ENCODE results near the gene B2M. TPM values are rescaled to one million over a fixed set of nuclear protein-coding genes. Genes with fewer than 3 reads are reported as not detected.

B2M gene
- polyA plus RNA-seq, 1 donor (not counting 4 experiments of a cell fraction or from before 2014, with no cell fraction given), result 3,098 TPM

DNA sequence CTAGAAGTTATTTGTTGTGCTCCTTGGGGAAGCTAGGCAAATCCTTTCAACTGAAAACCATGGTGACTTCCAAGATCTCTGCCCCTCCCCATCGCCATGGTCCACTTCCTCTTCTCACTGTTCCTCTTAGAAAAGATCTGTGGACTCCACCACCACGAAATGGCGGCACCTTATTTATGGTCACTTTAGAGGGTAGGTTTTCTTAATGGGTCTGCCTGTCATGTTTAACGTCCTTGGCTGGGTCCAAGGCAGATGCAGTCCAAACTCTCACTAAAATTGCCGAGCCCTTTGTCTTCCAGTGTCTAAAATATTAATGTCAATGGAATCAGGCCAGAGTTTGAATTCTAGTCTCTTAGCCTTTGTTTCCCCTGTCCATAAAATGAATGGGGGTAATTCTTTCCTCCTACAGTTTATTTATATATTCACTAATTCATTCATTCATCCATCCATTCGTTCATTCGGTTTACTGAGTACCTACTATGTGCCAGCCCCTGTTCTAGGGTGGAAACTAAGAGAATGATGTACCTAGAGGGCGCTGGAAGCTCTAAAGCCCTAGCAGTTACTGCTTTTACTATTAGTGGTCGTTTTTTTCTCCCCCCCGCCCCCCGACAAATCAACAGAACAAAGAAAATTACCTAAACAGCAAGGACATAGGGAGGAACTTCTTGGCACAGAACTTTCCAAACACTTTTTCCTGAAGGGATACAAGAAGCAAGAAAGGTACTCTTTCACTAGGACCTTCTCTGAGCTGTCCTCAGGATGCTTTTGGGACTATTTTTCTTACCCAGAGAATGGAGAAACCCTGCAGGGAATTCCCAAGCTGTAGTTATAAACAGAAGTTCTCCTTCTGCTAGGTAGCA, 851 bp upstream of the B2M start:
- H3K4me3 ChIP-seq (ENCODE audit: control insufficient read depth in 2 of 3, extremely low read depth in 1 of 3, insufficient read depth in 2 of 3, low read depth in 1 of 3, low read length in 3 of 3), result peak overlapping the region; percentile 85 to 98 (median 95)
- H4K20me1 ChIP-seq (ENCODE audit: control insufficient read depth, extremely low read depth, insufficient read depth, low read length), result peaks cover 4% of the 10 kb centered on the region
- peaks cover 42% of the 10 kb centered on the region for H3K79me2 ChIP-seq (ENCODE audit: control insufficient read depth, insufficient read depth, low read length)
- no peaks in the 10 kb centered on the region for H3K9me3 ChIP-seq (ENCODE audit: control insufficient read depth, low read depth, low read length)
- peaks cover 16% of the 10 kb centered on the region for H3K4me1 ChIP-seq (ENCODE audit: control insufficient read depth, extremely low read depth, insufficient read depth, low read length)
- dilution Hi-C loops (cut with MboI; ENCODE audit: extremely low pct_ligation_motif_present, low sequenced_read_pairs), result no loop called here
- TF ChIP-seq EZH2 (IDR thresholded peaks at IDR 0.05; ENCODE audit: low read length) (no peak), CTCF (optimal IDR thresholded peaks at IDR 0.05 in 1 of 3, IDR thresholded peaks at IDR 0.05 in 1 of 3, conservative IDR thresholded peaks at IDR 0.05 in 1 of 3; ENCODE audit: extremely low read depth in 1 of 3, insufficient read depth in 2 of 3, low read length in 3 of 3) (peak; percentile 27 to 53 (median 31))
- peaks cover 5% of the 10 kb centered on the region in 2 experiments for H3K36me3 ChIP-seq (ENCODE audit: control insufficient read depth in 2 of 2, extremely low read depth in 1 of 2, insufficient read depth in 2 of 2, low read length in 2 of 2)
- H3K27ac ChIP-seq (ENCODE audit: control insufficient read depth, insufficient read depth, low read length), result peak overlapping the region; percentile 93
- FAIRE-seq (no peak), DNase-seq (ENCODE audit: low read depth, low spot score) (no peak)
- H3K4me2 ChIP-seq (ENCODE audit: control insufficient read depth, extremely low read depth, insufficient read depth, low read depth, low read length), result peak overlapping the region; percentile 97
- peak overlapping the region; percentile 99 for H3K9ac ChIP-seq (ENCODE audit: control insufficient read depth, extremely low read depth, insufficient read depth, low read length)
- H3K27me3 ChIP-seq (ENCODE audit: control insufficient read depth, extremely low read depth, insufficient read depth, low read length), result no peaks in the 10 kb centered on the region
- H3K9me1 ChIP-seq (ENCODE audit: control insufficient read depth, extremely low read depth, insufficient read depth, low read length), result no peaks in the 10 kb centered on the region
- H2AFZ ChIP-seq (ENCODE audit: control insufficient read depth, low read length), result peak overlapping the region; percentile 91

DNA sequence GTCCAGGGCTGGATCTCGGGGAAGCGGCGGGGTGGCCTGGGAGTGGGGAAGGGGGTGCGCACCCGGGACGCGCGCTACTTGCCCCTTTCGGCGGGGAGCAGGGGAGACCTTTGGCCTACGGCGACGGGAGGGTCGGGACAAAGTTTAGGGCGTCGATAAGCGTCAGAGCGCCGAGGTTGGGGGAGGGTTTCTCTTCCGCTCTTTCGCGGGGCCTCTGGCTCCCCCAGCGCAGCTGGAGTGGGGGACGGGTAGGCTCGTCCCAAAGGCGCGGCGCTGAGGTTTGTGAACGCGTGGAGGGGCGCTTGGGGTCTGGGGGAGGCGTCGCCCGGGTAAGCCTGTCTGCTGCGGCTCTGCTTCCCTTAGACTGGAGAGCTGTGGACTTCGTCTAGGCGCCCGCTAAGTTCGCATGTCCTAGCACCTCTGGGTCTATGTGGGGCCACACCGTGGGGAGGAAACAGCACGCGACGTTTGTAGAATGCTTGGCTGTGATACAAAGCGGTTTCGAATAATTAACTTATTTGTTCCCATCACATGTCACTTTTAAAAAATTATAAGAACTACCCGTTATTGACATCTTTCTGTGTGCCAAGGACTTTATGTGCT, 527 bp downstream of the B2M start:
- Histone ChIP-seq H3K79me2 (ENCODE audit: control insufficient read depth, insufficient read depth, low read length) (peaks cover 47% of the 10 kb centered on the region), H3K27ac (ENCODE audit: control insufficient read depth, insufficient read depth, low read length) (peak overlapping the region; percentile 95), H3K9me1 (ENCODE audit: control insufficient read depth, extremely low read depth, insufficient read depth, low read length) (no peaks in the 10 kb centered on the region), H2AFZ (ENCODE audit: control insufficient read depth, low read length) (no peak overlapping the region), H3K4me3 (ENCODE audit: control insufficient read depth in 2 of 3, extremely low read depth in 1 of 3, insufficient read depth in 2 of 3, low read depth in 1 of 3, low read length in 3 of 3) (peak overlapping the region; percentile 85 to 98 (median 95)), H4K20me1 (ENCODE audit: control insufficient read depth, extremely low read depth, insufficient read depth, low read length) (peaks cover 4% of the 10 kb centered on the region), H3K27me3 (ENCODE audit: control insufficient read depth, extremely low read depth, insufficient read depth, low read length) (no peaks in the 10 kb centered on the region), H3K36me3 (ENCODE audit: control insufficient read depth in 2 of 2, extremely low read depth in 1 of 2, insufficient read depth in 2 of 2, low read length in 2 of 2) (peaks cover 16 to 18% of the 10 kb centered on the region in 2 experiments), H3K4me1 (ENCODE audit: control insufficient read depth, extremely low read depth, insufficient read depth, low read length) (peaks cover 14% of the 10 kb centered on the region), H3K9me3 (ENCODE audit: control insufficient read depth, low read depth, low read length) (no peaks in the 10 kb centered on the region), H3K4me2 (ENCODE audit: control insufficient read depth, extremely low read depth, insufficient read depth, low read depth, low read length) (peak overlapping the region; percentile 97), H3K9ac (ENCODE audit: control insufficient read depth, extremely low read depth, insufficient read depth, low read length) (peak overlapping the region; percentile 99)
- DNase-seq (ENCODE audit: low read depth, low spot score), result no peak
- FAIRE-seq, result no peak
- dilution Hi-C loops (cut with MboI; ENCODE audit: extremely low pct_ligation_motif_present, low sequenced_read_pairs), result no loop called here
- TF ChIP-seq EZH2 (IDR thresholded peaks at IDR 0.05; ENCODE audit: low read length) (no peak), CTCF (optimal IDR thresholded peaks at IDR 0.05 in 1 of 3, IDR thresholded peaks at IDR 0.05 in 1 of 3, conservative IDR thresholded peaks at IDR 0.05 in 1 of 3; ENCODE audit: extremely low read depth in 1 of 3, insufficient read depth in 2 of 3, low read length in 3 of 3) (no peak)

Measured in keratinocyte (primary cell).